HEK293 (cell line): Measurements from ENCODE around the gene RBM15B.
A peak's percentile ranks its signal among the peaks of the same experiment; 100 is the strongest.

Source experiments
- CTCF ChIA-PET: fragments of 350-600 bp; formaldehyde crosslinking; extraction: SDS; loops from one replicate; lab custom pipeline; 2021; ENCODE audit warnings: antibody characterized with exemption; lab: Yijun Ruan, JAX
- POLR2A ChIA-PET: fragments of 300-600 bp; formaldehyde crosslinking; extraction: SDS; loops from one replicate; lab custom pipeline; 2020; ENCODE audit warnings: antibody characterized with exemption, inconsistent platforms; lab: Yijun Ruan, JAX
- H3K27ac ChIP-seq: fragments of 200-500 bp; sonication (Bioruptor generic); 2 replicates; pipeline ENCODE4 v1.5.1; 2014; ENCODE audit warnings: low read depth, low read length, control low read depth, inconsistent platforms; ENCODE audit errors: extremely low read depth
- H3K36me3 ChIP-seq, 2 experiments: fragments of 200-500 bp in 1 of 2; sonication (Bioruptor generic) in 1 of 2; 1 replicate in 1 of 2; 2 replicates in 1 of 2; pipeline ENCODE4 v1.5.1; 2014 to 2017; ENCODE audit warnings: inconsistent platforms in 2 of 2, low read length in 2 of 2; ENCODE audit not compliant: control insufficient read depth in 2 of 2, insufficient read depth in 1 of 2
- H3K4me1 ChIP-seq: fragments of 200-500 bp; sonication (Bioruptor generic); 2 replicates; pipeline ENCODE4 v1.5.1; 2014; ENCODE audit warnings: mild to moderate bottlenecking, low read length, inconsistent platforms; ENCODE audit not compliant: control insufficient read depth, insufficient read depth
- H3K4me3 ChIP-seq: 2 replicates; pipeline ENCODE4 v1.5.1; 2011; ENCODE audit warnings: low read depth, mild to moderate bottlenecking, control low read depth, low read length, moderate library complexity
- H3K9me3 ChIP-seq: fragments of 200-500 bp; sonication (Bioruptor generic); 2 replicates; pipeline ENCODE4 v1.5.1; 2014; ENCODE audit warnings: low read depth, low read length, inconsistent platforms; ENCODE audit not compliant: control insufficient read depth, insufficient read depth
- GLI4 ChIP-seq: fragments of 450-650 bp; formaldehyde crosslinking; IDR thresholded peaks from 2 replicates; pipeline ENCODE4 v1.5.1; 2016; ENCODE audit warnings: missing biosample characterization, missing genetic modification characterization
- GLIS1 ChIP-seq: fragments of 450-650 bp; formaldehyde crosslinking; IDR thresholded peaks from 2 replicates; pipeline ENCODE4 v1.5.1; 2016; ENCODE audit warnings: missing biosample characterization, missing genetic modification characterization
- HOXA7 ChIP-seq: sonication (generic); formaldehyde crosslinking; IDR thresholded peaks from 2 replicates; pipeline ENCODE4 v1.8.1; 2022; ENCODE audit warnings: missing genetic modification reagents, borderline replicate concordance
- HOXD13 ChIP-seq: sonication (generic); formaldehyde crosslinking; IDR thresholded peaks from 2 replicates; pipeline ENCODE4 v1.8.0; 2022; ENCODE audit warnings: missing genetic modification reagents, borderline replicate concordance
- PRDM4 ChIP-seq: fragments of 450-650 bp; formaldehyde crosslinking; IDR thresholded peaks from 2 replicates; pipeline ENCODE4 v1.5.1; 2017; ENCODE audit warnings: missing biosample characterization, missing genetic modification characterization
- REPIN1 ChIP-seq: fragments of 450-650 bp; formaldehyde crosslinking; IDR thresholded peaks from 2 replicates; pipeline ENCODE4 v1.5.1; 2017; ENCODE audit warnings: missing biosample characterization, missing genetic modification characterization, low read depth
- SETDB1 ChIP-seq: IDR thresholded peaks from one replicate; pipeline ENCODE4 v1.6.1; 2017; ENCODE audit warnings: mild to moderate bottlenecking, low read length, moderate library complexity, mixed read lengths; ENCODE audit not compliant: insufficient read length
- SP2 ChIP-seq: fragments of 450-650 bp; formaldehyde crosslinking; IDR thresholded peaks from 2 replicates; pipeline ENCODE4 v1.5.1; 2016; ENCODE audit warnings: missing biosample characterization, missing genetic modification characterization
- SP3 ChIP-seq: fragments of 450-650 bp; formaldehyde crosslinking; IDR thresholded peaks from 2 replicates; pipeline ENCODE4 v1.5.1; 2016; ENCODE audit warnings: missing biosample characterization, missing genetic modification characterization
- WT1 ChIP-seq: fragments of 450-650 bp; formaldehyde crosslinking; IDR thresholded peaks from 2 replicates; pipeline ENCODE4 v1.5.1; 2016; ENCODE audit warnings: missing biosample characterization, missing genetic modification characterization
- YY2 ChIP-seq: fragments of 450-650 bp; formaldehyde crosslinking; IDR thresholded peaks from 2 replicates; pipeline ENCODE4 v1.5.1; 2016; ENCODE audit warnings: missing biosample characterization, missing genetic modification characterization
- ZBTB10 ChIP-seq: fragments of 450-650 bp; formaldehyde crosslinking; IDR thresholded peaks from 2 replicates; pipeline ENCODE4 v1.5.1; 2016; ENCODE audit warnings: missing biosample characterization, missing genetic modification characterization
- ZBTB44 ChIP-seq: fragments of 450-650 bp; IDR thresholded peaks from 2 replicates; pipeline ENCODE4 v1.5.1; 2018; ENCODE audit warnings: missing biosample characterization, mild to moderate bottlenecking, missing genetic modification characterization
- ZFHX2 ChIP-seq: fragments of 450-650 bp; formaldehyde crosslinking; conservative IDR thresholded peaks from 2 replicates; pipeline ENCODE4 v1.5.1; 2016; ENCODE audit warnings: missing biosample characterization, missing genetic modification characterization
- ZNF140 ChIP-seq: fragments of 450-650 bp; formaldehyde crosslinking; IDR thresholded peaks from 2 replicates; pipeline ENCODE4 v1.5.1; 2016; ENCODE audit warnings: missing biosample characterization, missing genetic modification characterization
- ZNF211 ChIP-seq: fragments of 450-650 bp; formaldehyde crosslinking; IDR thresholded peaks from 2 replicates; pipeline ENCODE4 v1.5.1; 2016; ENCODE audit warnings: low read depth, missing biosample characterization, missing genetic modification characterization
- ZNF248 ChIP-seq: fragments of 450-650 bp; formaldehyde crosslinking; IDR thresholded peaks from 2 replicates; pipeline ENCODE4 v1.5.1; 2017; ENCODE audit warnings: missing biosample characterization, missing genetic modification characterization
- ZNF350 ChIP-seq: fragments of 450-650 bp; formaldehyde crosslinking; IDR thresholded peaks from 2 replicates; pipeline ENCODE4 v1.5.0; 2017; ENCODE audit warnings: missing biosample characterization, mild to moderate bottlenecking, missing genetic modification characterization
- ZNF366 ChIP-seq: fragments of 450-650 bp; formaldehyde crosslinking; conservative IDR thresholded peaks from 2 replicates; pipeline ENCODE4 v1.5.1; 2016; ENCODE audit warnings: missing biosample characterization, missing genetic modification characterization
- ZNF416 ChIP-seq: fragments of 450-650 bp; formaldehyde crosslinking; IDR thresholded peaks from 2 replicates; pipeline ENCODE4 v1.5.1; 2016; ENCODE audit warnings: missing biosample characterization, missing genetic modification characterization
- ZNF423 ChIP-seq: fragments of 450-650 bp; formaldehyde crosslinking; IDR thresholded peaks from 2 replicates; pipeline ENCODE4 v1.5.1; 2016; ENCODE audit warnings: missing biosample characterization, missing genetic modification characterization
- ZNF501 ChIP-seq: fragments of 450-650 bp; formaldehyde crosslinking; IDR thresholded peaks from 2 replicates; pipeline ENCODE4 v1.5.1; 2016; ENCODE audit warnings: missing biosample characterization, missing genetic modification characterization
- ZNF514 ChIP-seq: fragments of 450-650 bp; formaldehyde crosslinking; IDR thresholded peaks from 2 replicates; pipeline ENCODE4 v1.5.1; 2016; ENCODE audit warnings: missing biosample characterization, missing genetic modification characterization
- ZNF521 ChIP-seq: fragments of 450-650 bp; formaldehyde crosslinking; IDR thresholded peaks from 2 replicates; pipeline ENCODE4 v1.5.1; 2017; ENCODE audit warnings: missing biosample characterization, mild to moderate bottlenecking, missing genetic modification characterization
- ZNF555 ChIP-seq: fragments of 450-650 bp; formaldehyde crosslinking; conservative IDR thresholded peaks from 2 replicates; pipeline ENCODE4 v1.5.1; 2017; ENCODE audit warnings: missing biosample characterization, mild to moderate bottlenecking, missing genetic modification characterization, inconsistent platforms
- ZNF596 ChIP-seq: fragments of 450-650 bp; IDR thresholded peaks from 2 replicates; pipeline ENCODE4 v1.5.0; 2018; ENCODE audit warnings: missing biosample characterization, mild to moderate bottlenecking, missing genetic modification characterization, moderate library complexity
- ZNF624 ChIP-seq: fragments of 450-650 bp; formaldehyde crosslinking; IDR thresholded peaks from 2 replicates; pipeline ENCODE4 v1.5.1; 2017; ENCODE audit warnings: missing biosample characterization, missing genetic modification characterization
- ZNF629 ChIP-seq: fragments of 450-650 bp; formaldehyde crosslinking; IDR thresholded peaks from 2 replicates; pipeline ENCODE4 v1.5.1; 2017; ENCODE audit warnings: missing biosample characterization, missing genetic modification characterization
- ZNF639 ChIP-seq: fragments of 450-650 bp; formaldehyde crosslinking; IDR thresholded peaks from 2 replicates; pipeline ENCODE4 v1.5.1; 2016; ENCODE audit warnings: missing biosample characterization, missing genetic modification characterization
- ZNF645 ChIP-seq: fragments of 450-650 bp; formaldehyde crosslinking; IDR thresholded peaks from 2 replicates; pipeline ENCODE4; 2016; ENCODE audit warnings: missing biosample characterization, missing genetic modification characterization
- ZNF777 ChIP-seq: fragments of 450-650 bp; formaldehyde crosslinking; IDR thresholded peaks from 2 replicates; pipeline ENCODE4 v1.5.1; 2017; ENCODE audit warnings: missing biosample characterization, missing genetic modification characterization, borderline replicate concordance

The RBM15B gene

GRCh38 chr3:51391075-51391565 is at the start of gene RBM15B:
Gene RBM15B, plus strand, starts transcription at chr3:51391285. Its CDS starts 115 bp downstream, at chr3:51391400.
- H3K36me3 ChIP-seq = peaks cover 0 to 85% of the 10 kb centered on the region in 2 experiments; a peak in 2 of 3 replicates
- H3K4me1 ChIP-seq = no peaks in the 10 kb centered on the region; the same call in 1 of the 2 replicates
- ChIA-PET CTCF (interaction anchor here (0.7 to 2.3 kb wide), 8 partner anchors 22 to 775 kb away, joined by 3 to 27 read pairs (median 4); partner anchors contain the start of gene MAPKAPK3), POLR2A (no interaction called here)
- peak within 1 kb of the TSS; percentile 87 for H3K27ac ChIP-seq
- peak within 1 kb of the TSS; percentile 82 for H3K4me3 ChIP-seq
- H3K9me3 ChIP-seq = no peaks in the 10 kb centered on the region
- TF ChIP-seq ZNF555 = no peak
- TF ChIP-seq YY2 (tag by site-specific recombination) = no peak
- no peak for TF ChIP-seq ZNF248
- TF ChIP-seq ZNF596 (tag by site-specific recombination) = no peak
- no peak for TF ChIP-seq ZNF366 (tag by site-specific recombination)
- no peak for TF ChIP-seq REPIN1
- TF ChIP-seq ZNF777 (tag by site-specific recombination) = no peak
- TF ChIP-seq ZNF521 (tag by site-specific recombination) = no peak
- TF ChIP-seq HOXA7 = no peak
- no peak for TF ChIP-seq PRDM4
- peak; percentile 48 for TF ChIP-seq SP2
- no peak for TF ChIP-seq ZNF416 (tag by site-specific recombination)
- no peak for TF ChIP-seq ZNF140 (tag by site-specific recombination)
- no peak for TF ChIP-seq ZBTB10 (tag by site-specific recombination)
- no peak for TF ChIP-seq ZNF639 (tag by site-specific recombination)
- TF ChIP-seq ZFHX2 (tag by site-specific recombination) = no peak; the same call in 1 of the 2 replicates
- no peak; the same call in 1 of the 2 replicates for TF ChIP-seq ZBTB44 (tag by site-specific recombination)
- TF ChIP-seq ZNF501 (tag by site-specific recombination) = peak; percentile 27; the same call in 1 of the 2 replicates
- TF ChIP-seq SP3 = peak; percentile 70; the same call in 1 of the 2 replicates
- TF ChIP-seq ZNF350 (tag by site-specific recombination) = no peak
- TF ChIP-seq ZNF645 = no peak
- TF ChIP-seq ZNF624 (tag by site-specific recombination) = no peak
- TF ChIP-seq WT1 = no peak
- no peak for TF ChIP-seq SETDB1
- no peak for TF ChIP-seq ZNF423 (tag by site-specific recombination)
- TF ChIP-seq GLIS1 (tag by site-specific recombination) = peak; percentile 30; the same call in 1 of the 2 replicates
- no peak for TF ChIP-seq ZNF211 (tag by site-specific recombination)
- no peak for TF ChIP-seq ZNF514 (tag by site-specific recombination)
- TF ChIP-seq ZNF629 = no peak; the same call in 1 of the 2 replicates
- TF ChIP-seq HOXD13 = no peak
- TF ChIP-seq GLI4 (tag by site-specific recombination) = no peak
